ENCODE measurements around the gene CD164. TPM values are rescaled to one million over a fixed set of nuclear protein-coding genes. Genes with fewer than 3 reads are reported as not detected.

CD164 gene
- total and polyA plus RNA-seq, 2 experiments from 2014 or later: 105 to 181 TPM

DNA sequence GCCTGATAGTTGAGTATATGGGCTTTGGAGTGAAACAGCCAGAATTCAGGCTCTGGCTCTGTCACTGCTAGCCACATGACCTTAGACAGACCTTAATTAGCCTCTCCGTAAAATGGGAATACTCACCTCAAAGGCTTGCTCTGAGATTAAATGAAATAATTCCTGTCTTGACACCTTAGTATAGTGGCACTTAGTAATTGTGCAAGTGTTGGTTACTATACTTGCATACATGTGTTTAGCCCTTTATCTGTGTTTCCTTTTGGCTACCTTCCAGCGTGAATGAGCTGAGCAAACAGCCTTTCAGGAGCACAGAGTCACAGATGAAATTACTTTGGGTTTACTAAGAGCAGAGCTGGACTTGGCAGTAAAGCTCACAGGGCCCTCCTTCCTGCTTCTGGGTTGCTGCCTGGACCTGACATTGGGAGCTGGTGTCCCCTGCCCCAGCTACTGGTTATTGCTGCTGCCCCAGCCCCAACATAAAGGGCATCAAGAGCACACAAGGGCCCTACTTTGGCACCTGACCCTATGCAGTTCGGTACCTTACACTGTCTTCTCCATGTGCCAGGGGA is 32.8 kb downstream of the CD164 start:
- H3K27ac ChIP-seq: peak overlapping the region; percentile 8
- H3K9me3 ChIP-seq (ENCODE audit: low read depth): no peaks in the 10 kb centered on the region
- H3K4me3 ChIP-seq: no peak overlapping the region
- H3K4me1 ChIP-seq (ENCODE audit: low read depth): peaks cover 6% of the 10 kb centered on the region
- TF ChIP-seq CTCF (IDR thresholded peaks at IDR 0.05; ENCODE audit: low read depth, low read length): no peak
- no peaks in the 10 kb centered on the region for H3K36me3 ChIP-seq
- no peaks in the 10 kb centered on the region for H3K27me3 ChIP-seq
- DNase-seq (ENCODE audit: low read depth in 1 of 2, low spot score in 1 of 2): peak; percentile 26 to 95

DNA sequence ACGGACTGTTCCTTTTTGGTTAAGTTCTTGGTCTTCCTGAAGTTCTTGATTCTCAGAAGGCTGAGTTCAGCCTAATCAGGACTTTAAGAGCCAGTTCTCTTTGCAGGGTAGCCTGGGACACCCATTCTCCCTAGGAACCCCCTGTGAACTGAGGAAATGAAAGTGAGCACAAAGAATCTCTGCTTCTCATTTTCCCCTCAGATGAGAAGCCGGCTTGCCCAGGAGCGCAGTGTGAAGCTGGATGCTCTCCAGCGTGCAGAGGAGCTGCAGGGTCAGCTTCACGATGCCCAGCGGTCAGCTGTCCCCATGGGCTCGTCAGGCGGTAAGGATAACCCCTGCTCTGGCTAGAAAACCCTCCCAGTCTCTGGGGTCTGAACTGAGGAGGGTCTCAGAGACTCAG is 34.0 kb downstream of the CD164 start:
- H3K27ac ChIP-seq: no peak overlapping the region
- H3K27me3 ChIP-seq: no peaks in the 10 kb centered on the region
- H3K9me3 ChIP-seq (ENCODE audit: low read depth): no peaks in the 10 kb centered on the region
- H3K4me1 ChIP-seq (ENCODE audit: low read depth): peaks cover 6% of the 10 kb centered on the region
- no peak for DNase-seq (ENCODE audit: low read depth in 1 of 2, low spot score in 1 of 2)
- no peaks in the 10 kb centered on the region for H3K36me3 ChIP-seq
- H3K4me3 ChIP-seq: no peak overlapping the region
- no peak for TF ChIP-seq CTCF (IDR thresholded peaks at IDR 0.05; ENCODE audit: low read depth, low read length)

- Histone ChIP-seq H3K36me3 (no peaks in the 10 kb centered on the region), H3K27ac (no peak overlapping the region), H3K4me1 (ENCODE audit: low read depth) (peaks cover 6% of the 10 kb centered on the region), H3K27me3 (no peaks in the 10 kb centered on the region), H3K4me3 (no peak overlapping the region), H3K9me3 (ENCODE audit: low read depth) (no peaks in the 10 kb centered on the region)
- DNase-seq (ENCODE audit: low read depth in 1 of 2, low spot score in 1 of 2): no peak
- no peak for TF ChIP-seq CTCF (IDR thresholded peaks at IDR 0.05; ENCODE audit: low read depth, low read length)
Measured at GRCh38 chr6:109347779-109348178, 34.5 kb downstream of the CD164 start.

- TF ChIP-seq CTCF (IDR thresholded peaks at IDR 0.05; ENCODE audit: low read depth, low read length): no peak
- no peak for DNase-seq (ENCODE audit: low read depth in 1 of 2, low spot score in 1 of 2)
Measured at GRCh38 chr6:109345986-109346385, 36.3 kb downstream of the CD164 start.

GRCh38 chr6:109344226-109344625 is 38.0 kb downstream of the CD164 start:
- H3K27ac ChIP-seq: no peak overlapping the region
- peaks cover 12% of the 10 kb centered on the region for H3K4me1 ChIP-seq (ENCODE audit: low read depth)
- no peak overlapping the region for H3K4me3 ChIP-seq
- H3K9me3 ChIP-seq (ENCODE audit: low read depth): no peaks in the 10 kb centered on the region
- TF ChIP-seq CTCF (IDR thresholded peaks at IDR 0.05; ENCODE audit: low read depth, low read length): no peak
- no peaks in the 10 kb centered on the region for H3K27me3 ChIP-seq
- no peak for DNase-seq (ENCODE audit: low read depth in 1 of 2, low spot score in 1 of 2)
- H3K36me3 ChIP-seq: no peaks in the 10 kb centered on the region

More at GRCh38 chr6:109345986-109346385, 36.3 kb downstream of the CD164 start:
- H3K9me3 ChIP-seq (ENCODE audit: low read depth): no peaks in the 10 kb centered on the region
- H3K4me3 ChIP-seq: no peak overlapping the region
- H3K36me3 ChIP-seq: no peaks in the 10 kb centered on the region
- no peaks in the 10 kb centered on the region for H3K27me3 ChIP-seq
- no peak overlapping the region for H3K27ac ChIP-seq
- peaks cover 6% of the 10 kb centered on the region for H3K4me1 ChIP-seq (ENCODE audit: low read depth)
